ENCODE data around the gene ELK1.

ELK1 gene

GRCh38 chrX:47651043-47651905 is 911 bp upstream of the ELK1 start:
- no peak for TF ChIP-seq CTCF (IDR thresholded peaks at IDR 0.05; ENCODE audit: poor library complexity, severe bottlenecking)
- peak overlapping the region; percentile 61 for H3K4me3 ChIP-seq (ENCODE audit: severe bottlenecking)
- DNase-seq (ENCODE audit: low spot score) (no peak), ATAC-seq (ENCODE audit: low read depth) (no peak; the same call in 1 of the 3 replicates)
- H3K4me1 ChIP-seq (ENCODE audit: insufficient read depth, poor library complexity, severe bottlenecking): peaks cover 4% of the 10 kb centered on the region
- peak overlapping the region; percentile 35 for H3K27ac ChIP-seq (ENCODE audit: poor library complexity, severe bottlenecking)
- H3K27me3 ChIP-seq (ENCODE audit: insufficient read depth, poor library complexity, severe bottlenecking): no peaks in the 10 kb centered on the region
- H3K36me3 ChIP-seq (ENCODE audit: low read depth): peaks cover 34% of the 10 kb centered on the region
- H3K9me3 ChIP-seq (ENCODE audit: severe bottlenecking): no peaks in the 10 kb centered on the region

- Histone ChIP-seq H3K9me3 (ENCODE audit: severe bottlenecking) (no peaks in the 10 kb centered on the region), H3K4me3 (ENCODE audit: severe bottlenecking) (peak overlapping the region; percentile 61), H3K4me1 (ENCODE audit: insufficient read depth, poor library complexity, severe bottlenecking) (peaks cover 4% of the 10 kb centered on the region), H3K36me3 (ENCODE audit: low read depth) (peaks cover 23% of the 10 kb centered on the region), H3K27me3 (ENCODE audit: insufficient read depth, poor library complexity, severe bottlenecking) (no peaks in the 10 kb centered on the region), H3K27ac (ENCODE audit: poor library complexity, severe bottlenecking) (peak overlapping the region; percentile 35)
- DNase-seq (ENCODE audit: low spot score) (no peak), ATAC-seq (ENCODE audit: low read depth) (no peak)
- TF ChIP-seq CTCF (IDR thresholded peaks at IDR 0.05; ENCODE audit: poor library complexity, severe bottlenecking): no peak
These were observed 591 bp downstream of the ELK1 start for GRCh38 chrX:47649781-47650163.

DNA sequence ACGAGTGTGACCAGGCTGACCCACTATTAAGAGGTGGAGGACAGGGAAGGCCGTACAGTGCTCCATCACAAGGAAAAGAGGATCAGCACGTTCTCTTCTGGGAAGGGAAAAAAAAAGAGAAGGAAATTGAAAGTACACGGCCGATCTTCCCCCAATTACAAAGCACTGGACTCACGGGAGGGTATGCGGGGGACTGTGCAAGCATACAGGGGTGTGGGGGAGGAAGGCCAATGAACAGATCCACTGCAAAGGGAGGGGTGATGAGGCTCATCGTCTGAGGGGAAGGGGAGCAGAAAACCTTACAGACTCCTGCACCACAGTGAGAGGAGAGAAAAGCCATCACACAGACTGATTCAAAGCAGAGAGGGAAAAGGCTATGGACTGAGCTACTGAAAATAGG is 1.1 kb downstream of the ELK1 start:
- Histone ChIP-seq H3K36me3 (ENCODE audit: low read depth) (peaks cover 23% of the 10 kb centered on the region), H3K4me3 (ENCODE audit: severe bottlenecking) (peak overlapping the region; percentile 61), H3K27ac (ENCODE audit: poor library complexity, severe bottlenecking) (no peak overlapping the region), H3K27me3 (ENCODE audit: insufficient read depth, poor library complexity, severe bottlenecking) (no peaks in the 10 kb centered on the region), H3K4me1 (ENCODE audit: insufficient read depth, poor library complexity, severe bottlenecking) (peaks cover 4% of the 10 kb centered on the region), H3K9me3 (ENCODE audit: severe bottlenecking) (no peaks in the 10 kb centered on the region)
- DNase-seq (ENCODE audit: low spot score): no peak
- TF ChIP-seq CTCF (IDR thresholded peaks at IDR 0.05; ENCODE audit: poor library complexity, severe bottlenecking): no peak
- no peak for ATAC-seq (ENCODE audit: low read depth)

- ATAC-seq (ENCODE audit: low read depth) (no peak), DNase-seq (ENCODE audit: low spot score) (no peak)
- peaks cover 23% of the 10 kb centered on the region for H3K36me3 ChIP-seq (ENCODE audit: low read depth)
- H3K27ac ChIP-seq (ENCODE audit: poor library complexity, severe bottlenecking): no peak overlapping the region
- H3K4me3 ChIP-seq (ENCODE audit: severe bottlenecking): no peak overlapping the region
- peaks cover 4% of the 10 kb centered on the region for H3K4me1 ChIP-seq (ENCODE audit: insufficient read depth, poor library complexity, severe bottlenecking)
- no peaks in the 10 kb centered on the region for H3K9me3 ChIP-seq (ENCODE audit: severe bottlenecking)
- no peak for TF ChIP-seq CTCF (IDR thresholded peaks at IDR 0.05; ENCODE audit: poor library complexity, severe bottlenecking)
- no peaks in the 10 kb centered on the region for H3K27me3 ChIP-seq (ENCODE audit: insufficient read depth, poor library complexity, severe bottlenecking)
These were observed 2.0 kb downstream of the ELK1 start for GRCh38 chrX:47648376-47648775.

DNA sequence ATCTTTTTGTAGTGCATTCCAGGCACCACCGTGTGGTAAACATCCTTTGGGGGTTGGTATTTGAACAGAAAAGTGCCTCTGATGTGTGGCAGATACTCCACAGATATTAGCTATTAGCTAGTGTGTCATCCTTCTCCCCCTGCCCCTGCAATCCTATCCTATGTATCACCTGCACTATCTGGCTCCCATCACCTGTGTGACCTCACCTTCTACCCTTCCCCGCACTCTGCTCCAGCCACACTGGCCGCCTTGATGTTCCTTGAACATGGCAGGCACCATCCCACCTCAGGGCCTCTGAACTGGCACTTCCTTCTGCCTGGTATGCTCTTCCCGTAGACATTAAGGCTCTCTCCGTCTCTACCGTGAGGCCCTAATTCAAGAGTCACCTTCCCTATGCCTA is 3.7 kb downstream of the ELK1 start:
- DNase-seq (ENCODE audit: low spot score) (no peak), ATAC-seq (ENCODE audit: low read depth) (no peak)
- no peak overlapping the region for H3K4me3 ChIP-seq (ENCODE audit: severe bottlenecking)
- peaks cover 13% of the 10 kb centered on the region for H3K36me3 ChIP-seq (ENCODE audit: low read depth)
- no peaks in the 10 kb centered on the region for H3K9me3 ChIP-seq (ENCODE audit: severe bottlenecking)
- H3K27ac ChIP-seq (ENCODE audit: poor library complexity, severe bottlenecking): no peak overlapping the region
- TF ChIP-seq CTCF (IDR thresholded peaks at IDR 0.05; ENCODE audit: poor library complexity, severe bottlenecking): no peak
- peaks cover 4% of the 10 kb centered on the region for H3K4me1 ChIP-seq (ENCODE audit: insufficient read depth, poor library complexity, severe bottlenecking)
- no peaks in the 10 kb centered on the region for H3K27me3 ChIP-seq (ENCODE audit: insufficient read depth, poor library complexity, severe bottlenecking)

Data from RWPE2 (cell line).